ENCODE data around the gene GNAI2.

GRCh38 chr3:50255251-50255615, 19.2 kb downstream of the GNAI2 start:
- TF ChIP-seq CTCF (IDR thresholded peaks at IDR 0.05; ENCODE audit: low read depth, low read length, poor library complexity, severe bottlenecking) (no peak), EZH2phosphoT487 (IDR thresholded peaks at IDR 0.05; ENCODE audit: borderline replicate concordance, low read length) (no peak)
